DOHH2 (cell line): ENCODE results near the gene ARHGEF33.

ENCODE experiments used
- CTCF ChIP-seq: fragments of 200-600 bp; sonication (generic); IDR thresholded peaks from one replicate; pipeline ENCODE4 v1.5.1; 2014; ENCODE audit warnings: antibody characterized with exemption, mild to moderate bottlenecking, low read depth, low read length; ENCODE audit not compliant: poor library complexity, severe bottlenecking
- EZH2phosphoT487 ChIP-seq: fragments of 200-600 bp; sonication (generic); IDR thresholded peaks from 2 replicates; pipeline ENCODE4 v1.6.1; 2017; ENCODE audit warnings: borderline replicate concordance, mild to moderate bottlenecking, antibody characterized with exemption, low read length, moderate library complexity, mixed read lengths

- TF ChIP-seq CTCF (no peak), EZH2phosphoT487 (no peak)
Observed at GRCh38 chr2:38982498-38982897, 92.8 kb downstream of the ARHGEF33 start.
